PC-3 (cell line): ENCODE results near the gene TIAM1. TPM values are rescaled to one million over a fixed set of nuclear protein-coding genes. Genes with fewer than 3 reads are reported as not detected.

Experiments
- ATAC-seq: fragments of 200-7000 bp; cut with Tn5 transposase; 2 replicates; pipeline ENCODE4 v1.9.1; 2020; ENCODE audit warnings: mild to moderate bottlenecking, moderate library complexity
- BruUV-seq: library from RNA; stranded (reverse); fragments of 400-500 nt; replicated peaks from 2 replicates; lab custom pipeline; 2021; lab: Mats Ljungman, UMichigan
- CTCF ChIA-PET: fragments of 300-600 bp; sonication (Branson Sonifier 250); formaldehyde crosslinking; loops from one replicate; lab custom pipeline; 2022; ENCODE audit warnings: antibody characterized with exemption; lab: Charles Lee
- POLR2A ChIA-PET: fragments of 300-600 bp; sonication (Branson Sonifier 250); formaldehyde crosslinking; loops from one replicate; lab custom pipeline; 2022; ENCODE audit warnings: antibody characterized with exemption; ENCODE audit not compliant: unreplicated experiment; lab: Charles Lee
- DNase-seq: peaks from one replicate; pipeline ENCODE4 v3.0.0-alpha.2; 2015
- H2AFZ ChIP-seq: fragments of 300-600 bp; sonication (generic); 2 replicates; pipeline ENCODE4 v1.6.0; 2016; ENCODE audit warnings: antibody characterized with exemption, low read length
- H3F3A ChIP-seq: fragments of 300-600 bp; sonication (generic); one replicate; pipeline ENCODE4 v1.6.0; 2017; ENCODE audit warnings: antibody characterized with exemption, low read length, control low read depth, mild to moderate bottlenecking; ENCODE audit not compliant: unreplicated experiment
- H3K27ac ChIP-seq: fragments of 300-600 bp; sonication (generic); 2 replicates; pipeline ENCODE4 v1.5.1; 2016; ENCODE audit warnings: mild to moderate bottlenecking, low read length
- H3K27me3 ChIP-seq: fragments of 300-600 bp; sonication (generic); 2 replicates; pipeline ENCODE4 v1.6.1; 2016; ENCODE audit warnings: low read length, mixed read lengths
- H3K36me3 ChIP-seq: fragments of 300-600 bp; sonication (generic); 2 replicates; pipeline ENCODE4 v1.6.1; 2016; ENCODE audit warnings: low read depth, mixed run types, low read length, mixed read lengths
- H3K4me1 ChIP-seq: fragments of 300-600 bp; sonication (generic); 2 replicates; pipeline ENCODE4 v1.5.1; 2016; ENCODE audit warnings: low read length; ENCODE audit not compliant: insufficient read depth
- H3K4me2 ChIP-seq: fragments of 300-600 bp; sonication (generic); 2 replicates; pipeline ENCODE4 v1.6.0; 2016; ENCODE audit warnings: low read length
- H3K4me3 ChIP-seq: fragments of 300-600 bp; sonication (generic); 2 replicates; pipeline ENCODE4 v1.5.1; 2016; ENCODE audit warnings: mild to moderate bottlenecking, low read length, mixed read lengths
- H3K79me2 ChIP-seq: fragments of 300-600 bp; sonication (generic); 2 replicates; pipeline ENCODE4 v1.6.1; 2017; ENCODE audit warnings: low read length, mixed read lengths
- H3K9ac ChIP-seq: fragments of 300-600 bp; sonication (generic); 2 replicates; pipeline ENCODE4 v1.6.0; 2016; ENCODE audit warnings: mild to moderate bottlenecking, low read length
- H3K9me2 ChIP-seq: fragments of 300-600 bp; sonication (generic); replicated peaks from 2 replicates; pipeline ENCODE4 v1.6.1; 2016; ENCODE audit warnings: mixed run types, low read length, mixed read lengths
- H3K9me3 ChIP-seq: fragments of 300-600 bp; sonication (generic); 2 replicates; pipeline ENCODE4 v1.6.1; 2016; ENCODE audit warnings: low read length, mixed read lengths
- H4K20me1 ChIP-seq: fragments of 300-600 bp; sonication (generic); 2 replicates; pipeline ENCODE4 v1.6.1; 2016; ENCODE audit warnings: low read length, mixed read lengths
- EZH2 ChIP-seq: fragments of 300-600 bp; sonication (generic); IDR thresholded peaks from one replicate; pipeline ENCODE4 v1.6.1; 2017; ENCODE audit warnings: antibody characterized with exemption, mild to moderate bottlenecking, low read length; ENCODE audit not compliant: unreplicated experiment
- EZH2phosphoT487 ChIP-seq: fragments of 300-600 bp; sonication (generic); IDR thresholded peaks from 2 replicates; pipeline ENCODE4 v1.6.1; 2018; ENCODE audit warnings: mild to moderate bottlenecking, antibody characterized with exemption, low read length, borderline replicate concordance
- intact Hi-C: fragments of 100-400 bp; cut with micrococcal nuclease; formaldehyde crosslinking; loops from 2 replicates; pipeline ENCODE4 v1.9.0; 2023
- total RNA-seq: library from RNA; depleted of rRNA; stranded (reverse); fragments of >200 nt; gene quantifications from 2 replicates; pipeline ENCODE4 v1.2.3, GENCODE V29; 2014
- TF ChIP-seq, protein P1 (sequence below): fragments of 300-600 bp; sonication (generic); conservative IDR thresholded peaks from 2 replicates; pipeline ENCODE4 v1.5.1; 2017; ENCODE audit warnings: antibody characterized with exemption, low read depth, mild to moderate bottlenecking, low read length

Gene TIAM1
- total RNA-seq, 1 experiment from 2014 or later, result 19.1 TPM

DNA sequence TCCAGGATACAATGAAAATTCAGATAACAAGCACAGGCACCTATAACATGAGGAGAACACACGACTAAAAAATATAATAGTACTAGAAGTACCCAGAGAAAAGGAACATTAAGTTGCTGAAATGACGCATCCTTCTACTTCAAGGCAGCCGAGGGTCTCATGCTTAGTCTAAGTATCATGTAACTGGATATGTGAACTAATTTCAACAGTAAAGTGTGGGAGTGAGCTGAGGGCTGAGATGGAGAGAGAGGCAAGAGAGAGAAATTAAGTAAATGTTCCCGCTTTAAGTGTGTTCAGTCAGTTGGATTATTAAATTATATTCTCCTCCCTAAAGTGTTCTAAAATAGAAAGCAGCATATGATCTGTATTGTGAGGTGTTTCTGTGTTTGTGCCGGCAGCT lies 153.5 kb downstream of the TIAM1 start:
- Histone ChIP-seq H2AFZ (no peak overlapping the region), H3K79me2 (no peaks in the 10 kb centered on the region), H3K27ac (no peak overlapping the region), H3F3A (no peaks in the 10 kb centered on the region), H3K27me3 (no peaks in the 10 kb centered on the region), H4K20me1 (no peaks in the 10 kb centered on the region), H3K9me3 (no peaks in the 10 kb centered on the region), H3K4me1 (peaks cover 17% of the 10 kb centered on the region), H3K9me2 (no peaks in the 10 kb centered on the region), H3K9ac (no peak overlapping the region), H3K36me3 (no peaks in the 10 kb centered on the region), H3K4me2 (no peak overlapping the region), H3K4me3 (no peak overlapping the region)
- ChIA-PET POLR2A (no interaction called here), CTCF (interaction anchor here (0.6 kb wide), 1 partner anchor 153 kb away, joined by 5 read pairs; no protein-coding TSS in a partner anchor)
- no TSS peak for BruUV-seq
- intact Hi-C loops, result no loop called here
- DNase-seq, result no peak
- no peak for ATAC-seq
- TF ChIP-seq, protein P1, sequence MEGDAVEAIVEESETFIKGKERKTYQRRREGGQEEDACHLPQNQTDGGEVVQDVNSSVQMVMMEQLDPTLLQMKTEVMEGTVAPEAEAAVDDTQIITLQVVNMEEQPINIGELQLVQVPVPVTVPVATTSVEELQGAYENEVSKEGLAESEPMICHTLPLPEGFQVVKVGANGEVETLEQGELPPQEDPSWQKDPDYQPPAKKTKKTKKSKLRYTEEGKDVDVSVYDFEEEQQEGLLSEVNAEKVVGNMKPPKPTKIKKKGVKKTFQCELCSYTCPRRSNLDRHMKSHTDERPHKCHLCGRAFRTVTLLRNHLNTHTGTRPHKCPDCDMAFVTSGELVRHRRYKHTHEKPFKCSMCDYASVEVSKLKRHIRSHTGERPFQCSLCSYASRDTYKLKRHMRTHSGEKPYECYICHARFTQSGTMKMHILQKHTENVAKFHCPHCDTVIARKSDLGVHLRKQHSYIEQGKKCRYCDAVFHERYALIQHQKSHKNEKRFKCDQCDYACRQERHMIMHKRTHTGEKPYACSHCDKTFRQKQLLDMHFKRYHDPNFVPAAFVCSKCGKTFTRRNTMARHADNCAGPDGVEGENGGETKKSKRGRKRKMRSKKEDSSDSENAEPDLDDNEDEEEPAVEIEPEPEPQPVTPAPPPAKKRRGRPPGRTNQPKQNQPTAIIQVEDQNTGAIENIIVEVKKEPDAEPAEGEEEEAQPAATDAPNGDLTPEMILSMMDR, result no peak
- TF ChIP-seq EZH2 (no peak), EZH2phosphoT487 (no peak)

DNA sequence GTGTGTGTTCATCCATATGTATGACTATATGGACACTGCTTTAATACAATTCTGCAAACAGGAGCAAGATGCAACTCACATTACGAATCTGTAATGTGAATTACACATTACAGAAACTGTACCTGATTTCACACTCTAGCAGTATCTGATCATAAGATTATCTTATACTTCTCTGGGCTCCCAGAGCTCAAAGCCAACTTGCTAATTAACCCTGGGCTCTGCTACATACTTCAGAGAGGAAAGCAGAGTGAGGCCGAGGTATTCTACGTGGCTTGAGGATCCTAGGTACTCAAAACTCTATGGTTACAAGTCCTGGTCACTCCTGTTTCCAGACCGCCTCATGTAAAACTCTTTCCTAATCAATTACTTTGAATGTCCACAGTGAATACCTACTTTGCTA lies 156.6 kb downstream of the TIAM1 start:
- DNase-seq (no peak), ATAC-seq (no peak)
- Histone ChIP-seq H3K4me2 (no peak overlapping the region), H2AFZ (no peak overlapping the region), H3K9me3 (no peaks in the 10 kb centered on the region), H3K9me2 (no peaks in the 10 kb centered on the region), H3K4me1 (no peaks in the 10 kb centered on the region), H3K36me3 (no peaks in the 10 kb centered on the region), H4K20me1 (no peaks in the 10 kb centered on the region), H3K79me2 (no peaks in the 10 kb centered on the region), H3K27ac (no peak overlapping the region), H3K27me3 (no peaks in the 10 kb centered on the region), H3K4me3 (no peak overlapping the region), H3F3A (no peaks in the 10 kb centered on the region), H3K9ac (no peak overlapping the region)
- POLR2A ChIA-PET, result no interaction called here
- no peak for TF ChIP-seq EZH2
- intact Hi-C loops, result no loop called here
- BruUV-seq, result no TSS peak
- CTCF ChIA-PET, result no interaction called here

DNA sequence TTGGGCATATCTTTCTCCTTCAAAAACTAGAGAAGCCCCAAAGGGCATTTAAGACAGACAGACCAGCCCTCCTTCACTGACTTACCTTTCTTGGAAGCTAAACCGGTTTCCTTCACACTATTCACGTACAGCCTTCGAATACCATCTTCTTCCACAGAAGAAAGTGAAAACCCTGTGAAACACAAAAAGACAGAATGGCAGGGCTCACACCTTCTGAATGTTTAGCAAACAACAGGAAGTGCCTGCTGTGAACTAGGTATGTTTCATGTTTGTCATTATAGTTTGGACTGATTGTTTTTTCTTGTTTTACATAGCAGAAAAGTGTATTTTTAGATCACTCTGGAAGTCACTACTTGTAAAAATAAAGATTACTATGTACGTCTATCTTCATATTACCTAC lies 157.1 kb downstream of the TIAM1 start:
- no peaks in the 10 kb centered on the region for H3K4me1 ChIP-seq
- ChIA-PET POLR2A (no interaction called here), CTCF (no interaction called here)
- H3K36me3 ChIP-seq, result no peaks in the 10 kb centered on the region
- no peak for TF ChIP-seq EZH2phosphoT487
- BruUV-seq, result no TSS peak
- no peaks in the 10 kb centered on the region for H3K27me3 ChIP-seq
- DNase-seq (no peak), ATAC-seq (no peak)
- H4K20me1 ChIP-seq, result no peaks in the 10 kb centered on the region
- no peaks in the 10 kb centered on the region for H3F3A ChIP-seq
- no peak overlapping the region for H3K27ac ChIP-seq
- H3K9me3 ChIP-seq, result no peaks in the 10 kb centered on the region
- no peak overlapping the region for H3K4me3 ChIP-seq
- H2AFZ ChIP-seq, result no peak overlapping the region
- no peak overlapping the region for H3K9ac ChIP-seq
- H3K79me2 ChIP-seq, result no peaks in the 10 kb centered on the region
- intact Hi-C loops, result no loop called here
- H3K4me2 ChIP-seq, result no peak overlapping the region
- H3K9me2 ChIP-seq, result no peaks in the 10 kb centered on the region

DNA sequence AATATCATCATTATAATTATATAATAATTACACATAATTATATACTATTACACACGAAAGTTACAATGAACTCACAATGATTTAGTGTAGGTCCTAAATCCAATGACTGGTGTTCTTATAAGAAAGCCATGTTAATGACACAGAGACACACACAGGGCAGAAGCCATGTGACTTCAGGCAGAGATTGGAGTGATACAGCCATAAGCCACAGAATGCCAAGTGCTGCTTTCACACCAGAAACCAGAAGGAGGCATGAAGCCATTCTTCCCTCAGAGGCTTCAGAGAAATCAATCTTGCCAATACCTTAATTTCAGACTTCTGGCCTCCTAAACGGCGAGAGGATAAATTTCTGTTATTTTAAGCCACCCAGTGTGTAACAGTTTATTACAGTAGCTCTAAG lies 158.4 kb downstream of the TIAM1 start:
- intact Hi-C loops, result no loop called here
- Histone ChIP-seq H3K4me2 (no peak overlapping the region), H2AFZ (no peak overlapping the region), H3K9me3 (no peaks in the 10 kb centered on the region), H3K27me3 (no peaks in the 10 kb centered on the region), H4K20me1 (no peaks in the 10 kb centered on the region), H3K36me3 (no peaks in the 10 kb centered on the region), H3K27ac (no peak overlapping the region), H3F3A (no peaks in the 10 kb centered on the region), H3K4me3 (no peak overlapping the region), H3K4me1 (no peaks in the 10 kb centered on the region), H3K9me2 (no peaks in the 10 kb centered on the region), H3K9ac (no peak overlapping the region), H3K79me2 (no peaks in the 10 kb centered on the region)
- ChIA-PET POLR2A (no interaction called here), CTCF (no interaction called here)
- no TSS peak for BruUV-seq
- DNase-seq (no peak), ATAC-seq (no peak)
- TF ChIP-seq EZH2phosphoT487 (no peak), EZH2 (no peak)
- TF ChIP-seq, protein P1, result no peak
